Gastroesophageal sphincter (tissue), 4 donors: Measurements from ENCODE around the gene GNG4. TPM values are rescaled to one million over a fixed set of nuclear protein-coding genes. Genes with fewer than 3 reads are reported as not detected.
"Not testable (repeated sequence)": the region's sequence is repeated elsewhere in the genome, so short reads cannot be mapped to it uniquely, and the experiment has no call there.

ENCODE experiments used
- ATAC-seq: fragments of 150-250 bp; one replicate; pipeline ENCODE4 v1.9.1; 2016; ENCODE audit warnings: mild to moderate bottlenecking, moderate library complexity
- H3K27ac ChIP-seq, 4 donors: fragments of 200-600 bp; sonication (generic) in 3 of 4; 1 replicate in 3 of 4; 2 replicates in 1 of 4; pipeline ENCODE4 v1.5.1; 2016 to 2019
- H3K27me3 ChIP-seq: fragments of 200-600 bp; sonication (generic); one replicate; pipeline ENCODE4 v1.5.1; 2019
- H3K36me3 ChIP-seq, 2 donors: fragments of 200-600 bp; sonication (generic); one replicate each; pipeline ENCODE4 v1.5.1; 2019; ENCODE audit warnings: control low read depth in 1 of 2
- H3K4me1 ChIP-seq, 3 donors: fragments of 200-600 bp; sonication (generic); 1 replicate in 2 of 3; 2 replicates in 1 of 3; pipeline ENCODE4 v1.5.1; 2016 to 2019; ENCODE audit warnings: control low read depth in 2 of 3
- H3K4me3 ChIP-seq, 2 donors: fragments of 200-600 bp; sonication (generic); one replicate each; pipeline ENCODE4 v1.5.1; 2019; ENCODE audit warnings: mild to moderate bottlenecking in 1 of 2, moderate library complexity in 1 of 2
- H3K9me3 ChIP-seq, 3 donors: fragments of 200-600 bp; sonication (generic); one replicate each; pipeline ENCODE4 v1.5.1; 2017 to 2019; ENCODE audit warnings: control low read depth in 2 of 3
- EP300 ChIP-seq: sonication (generic); formaldehyde crosslinking; IDR thresholded peaks from one replicate; pipeline ENCODE4 v1.6.1; 2017; ENCODE audit warnings: antibody characterized with exemption, mild to moderate bottlenecking
- POLR2A ChIP-seq, 2 donors: fragments of 450-650 bp; IDR thresholded peaks; one replicate each; pipeline ENCODE4 v1.6.1; 2017; ENCODE audit warnings: antibody characterized with exemption in 2 of 2, mild to moderate bottlenecking in 2 of 2, moderate library complexity in 1 of 2
- POLR2AphosphoS5 ChIP-seq: sonication (generic); formaldehyde crosslinking; IDR thresholded peaks from one replicate; pipeline ENCODE4 v1.6.1; 2017; ENCODE audit warnings: antibody characterized with exemption
- WGBS, 2 donors: methylation state at CpG; one replicate each; pipeline ENCODE4 v1.1.5; 2018; ENCODE audit warnings: low coverage in 1 of 2; 5-methylcytosine and 5-hydroxymethylcytosine counted together
- total RNA-seq, 4 donors: library from RNA; depleted of rRNA; stranded (reverse); fragments of >200 nt; gene quantifications; one replicate each; pipeline ENCODE4 v1.1.0, GENCODE V29; 2016
- TF ChIP-seq, protein P1 (sequence below), 4 experiments: fragments of 200-600 bp in 2 of 4; fragments of 450-650 bp in 2 of 4; sonication (generic) in 1 of 4; IDR thresholded peaks; one replicate each; pipeline ENCODE4 v1.5.1; 2017 to 2019; ENCODE audit warnings: antibody characterized with exemption in 4 of 4, mild to moderate bottlenecking in 2 of 4, moderate library complexity in 2 of 4

GNG4 gene
- total RNA-seq, 4 donors from 2014 or later, result 0.40 to 0.73 (median 0.52) TPM; not detected in 1

DNA sequence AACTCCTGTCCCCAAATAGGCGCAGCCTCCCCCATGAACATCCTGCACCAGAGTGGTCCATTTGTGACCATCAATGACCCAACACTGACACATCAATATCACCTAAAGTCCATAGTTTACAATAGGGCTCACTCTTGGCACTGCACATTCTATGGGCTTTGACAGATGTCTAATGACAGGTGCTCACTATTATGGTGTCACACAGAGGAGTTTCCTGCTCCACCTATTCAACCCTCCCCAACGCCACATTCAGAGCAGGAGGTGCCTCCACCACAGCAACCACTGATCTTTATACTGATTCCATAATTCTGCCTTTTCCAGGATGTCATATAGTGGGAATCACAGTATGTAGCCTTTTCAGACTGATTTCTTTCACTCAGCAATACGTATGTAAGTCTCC lies 24.2 kb downstream of the GNG4 start:
- Histone ChIP-seq H3K9me3 (no peaks in the 10 kb centered on the region), H3K36me3 (no peaks in the 10 kb centered on the region), H3K4me1 (no peaks in the 10 kb centered on the region), H3K4me3 (no peak overlapping the region), H3K27ac (no peak overlapping the region), H3K27me3 (peaks cover 5% of the 10 kb centered on the region)
- ATAC-seq, result no peak
- TF ChIP-seq POLR2AphosphoS5 (no peak), EP300 (no peak), POLR2A (IDR thresholded peaks at IDR 0.05) (no peak)
- TF ChIP-seq, protein P1, sequence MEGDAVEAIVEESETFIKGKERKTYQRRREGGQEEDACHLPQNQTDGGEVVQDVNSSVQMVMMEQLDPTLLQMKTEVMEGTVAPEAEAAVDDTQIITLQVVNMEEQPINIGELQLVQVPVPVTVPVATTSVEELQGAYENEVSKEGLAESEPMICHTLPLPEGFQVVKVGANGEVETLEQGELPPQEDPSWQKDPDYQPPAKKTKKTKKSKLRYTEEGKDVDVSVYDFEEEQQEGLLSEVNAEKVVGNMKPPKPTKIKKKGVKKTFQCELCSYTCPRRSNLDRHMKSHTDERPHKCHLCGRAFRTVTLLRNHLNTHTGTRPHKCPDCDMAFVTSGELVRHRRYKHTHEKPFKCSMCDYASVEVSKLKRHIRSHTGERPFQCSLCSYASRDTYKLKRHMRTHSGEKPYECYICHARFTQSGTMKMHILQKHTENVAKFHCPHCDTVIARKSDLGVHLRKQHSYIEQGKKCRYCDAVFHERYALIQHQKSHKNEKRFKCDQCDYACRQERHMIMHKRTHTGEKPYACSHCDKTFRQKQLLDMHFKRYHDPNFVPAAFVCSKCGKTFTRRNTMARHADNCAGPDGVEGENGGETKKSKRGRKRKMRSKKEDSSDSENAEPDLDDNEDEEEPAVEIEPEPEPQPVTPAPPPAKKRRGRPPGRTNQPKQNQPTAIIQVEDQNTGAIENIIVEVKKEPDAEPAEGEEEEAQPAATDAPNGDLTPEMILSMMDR (IDR thresholded peaks at IDR 0.05), result no peak
- WGBS, 2 donors, result 78 to 91% methylated on average over 2 to 3 of the region's 3 CpGs

DNA sequence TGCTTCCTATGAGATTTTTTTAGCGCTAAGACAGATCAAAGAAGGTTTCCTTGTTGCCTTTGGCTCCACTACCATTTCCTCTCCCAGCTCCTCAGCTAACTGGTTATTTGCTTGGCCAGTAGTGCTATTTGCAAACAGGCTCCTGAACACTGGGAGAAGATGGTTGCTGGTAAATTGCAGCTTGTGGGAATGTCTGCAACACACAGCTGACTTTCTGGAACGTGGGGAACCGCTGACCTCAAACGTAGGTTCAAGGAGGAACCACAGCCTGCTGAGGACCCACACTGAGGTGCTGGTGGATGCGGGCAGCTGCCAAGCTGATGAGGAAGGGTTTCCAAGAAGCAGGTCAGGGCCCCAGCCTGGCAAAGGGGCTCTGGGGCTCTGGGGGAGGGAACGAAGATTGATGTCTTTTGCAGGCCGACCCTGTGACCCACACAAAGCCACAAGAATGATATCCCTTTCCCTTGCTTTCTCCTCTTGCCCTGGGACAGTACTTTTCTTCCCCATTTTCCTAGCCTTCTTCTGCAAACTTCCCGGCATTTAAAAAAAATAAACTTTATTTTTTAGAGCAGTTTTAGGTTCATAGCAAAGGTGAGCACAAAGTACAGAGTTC lies 24.8 kb downstream of the GNG4 start:
- Histone ChIP-seq H3K27ac (no peak overlapping the region), H3K4me3 (no peak overlapping the region), H3K27me3 (peaks cover 5% of the 10 kb centered on the region), H3K9me3 (no peaks in the 10 kb centered on the region), H3K4me1 (no peaks in the 10 kb centered on the region), H3K36me3 (no peaks in the 10 kb centered on the region)
- WGBS, 2 donors, result 16 to 59% methylated on average over 3 to 5 of the region's 8 CpGs
- no peak for TF ChIP-seq POLR2A (IDR thresholded peaks at IDR 0.05)
- no peak for TF ChIP-seq POLR2AphosphoS5
- TF ChIP-seq, protein P1 (IDR thresholded peaks at IDR 0.05), result no peak
- TF ChIP-seq EP300, result no peak
- ATAC-seq, result no peak

DNA sequence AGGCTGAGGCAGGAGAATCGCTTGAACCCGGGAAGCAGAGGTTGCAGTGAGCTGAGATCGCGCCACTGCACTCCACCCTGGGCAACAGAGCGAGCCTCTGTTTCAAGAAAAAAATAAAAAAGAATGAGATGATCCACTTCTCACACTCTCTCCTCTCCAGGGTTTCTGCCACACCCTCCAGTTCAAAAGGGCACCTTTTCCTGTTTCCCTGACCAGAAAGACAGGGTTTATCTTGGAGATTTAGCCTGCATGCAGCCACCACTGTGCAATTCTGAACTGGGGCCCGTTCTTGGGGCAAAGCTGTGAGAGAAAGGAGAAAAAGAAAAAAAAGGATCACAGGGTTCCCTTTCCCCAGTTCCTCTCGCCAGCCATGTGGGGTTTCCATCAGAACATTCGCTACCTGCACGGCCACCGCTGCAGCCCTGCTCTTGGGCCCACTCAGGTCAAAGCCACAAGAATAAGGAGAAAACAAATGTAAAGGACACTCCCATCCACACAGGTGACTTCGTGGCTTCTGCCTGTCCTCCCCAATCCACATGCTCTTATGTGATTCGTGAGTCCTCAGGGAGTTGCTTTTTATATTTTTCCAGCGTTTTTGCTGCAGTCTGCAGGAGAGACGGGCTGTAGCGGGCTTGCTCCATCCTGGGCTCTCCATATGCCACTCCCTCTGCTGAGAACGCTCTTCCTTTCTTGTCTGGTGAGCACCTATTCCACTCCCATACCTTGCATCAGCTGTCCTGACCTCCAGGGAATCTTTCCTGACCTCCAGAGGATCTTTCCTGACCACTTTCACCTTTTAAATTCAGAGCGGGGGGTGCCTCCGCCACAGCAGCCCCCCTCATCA lies 26.4 kb downstream of the GNG4 start:
- ATAC-seq, result no peak
- no peak overlapping the region for H3K4me3 ChIP-seq
- H3K36me3 ChIP-seq, result no peaks in the 10 kb centered on the region
- TF ChIP-seq, protein P1 (IDR thresholded peaks at IDR 0.05), result no peak
- TF ChIP-seq EP300 (no peak), POLR2AphosphoS5 (no peak), POLR2A (IDR thresholded peaks at IDR 0.05) (no peak)
- 70 to 83% methylated on average over 4 to 16 of the region's 18 CpGs for WGBS, 2 donors
- no peaks in the 10 kb centered on the region for H3K9me3 ChIP-seq
- H3K4me1 ChIP-seq, result no peaks in the 10 kb centered on the region
- H3K27ac ChIP-seq, result no peak overlapping the region
- peaks cover 5% of the 10 kb centered on the region for H3K27me3 ChIP-seq

DNA sequence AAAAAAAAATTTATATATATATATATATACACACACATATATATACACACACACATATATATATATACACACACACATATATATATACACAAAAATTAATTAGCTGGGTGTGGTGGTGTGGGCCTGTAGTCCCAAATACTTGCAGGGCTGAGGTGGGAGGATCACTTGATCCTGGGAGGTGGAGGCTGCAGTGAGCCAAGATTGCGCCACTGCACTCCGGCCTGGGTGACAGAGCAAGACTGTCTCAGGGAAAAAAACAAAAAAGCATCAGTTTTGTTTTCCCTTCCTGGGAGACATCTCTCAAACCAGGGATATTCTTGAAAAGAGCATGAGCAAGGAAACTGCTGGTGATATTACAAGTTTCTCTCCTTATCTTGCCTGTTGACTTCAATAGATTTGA lies 30.4 kb downstream of the GNG4 start:
- H3K36me3 ChIP-seq, H3K27me3 ChIP-seq, H3K4me3 ChIP-seq, H3K27ac ChIP-seq, H3K9me3 ChIP-seq, ATAC-seq, H3K4me1 ChIP-seq: not testable (repeated sequence)
- WGBS, 2 donors, result 60 to 70% methylated on average over 1 to 2 of the region's 2 CpGs

DNA sequence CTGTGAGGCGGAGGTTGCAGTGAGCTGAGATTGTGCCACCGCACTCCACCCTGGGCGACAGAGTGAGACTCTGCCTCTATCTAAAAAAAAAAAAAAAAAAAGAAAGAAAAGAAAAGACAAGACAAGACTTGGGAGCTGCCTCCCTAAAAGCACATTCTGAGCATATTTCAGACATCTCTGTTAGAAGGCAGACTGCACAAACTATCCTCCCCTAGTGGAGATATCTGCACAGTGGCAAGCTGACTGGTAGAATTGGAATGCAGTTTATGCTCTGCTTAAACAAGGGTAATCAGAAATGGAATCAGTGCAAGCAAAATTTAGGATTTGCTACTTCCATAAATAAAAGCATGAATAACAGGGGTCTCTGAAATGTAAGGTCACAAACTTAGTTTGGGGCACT lies 31.8 kb downstream of the GNG4 start:
- H3K4me3 ChIP-seq, result no peak overlapping the region
- H3K27me3 ChIP-seq, result peaks cover 5% of the 10 kb centered on the region
- TF ChIP-seq EP300, result no peak
- TF ChIP-seq POLR2AphosphoS5, result no peak
- TF ChIP-seq POLR2A (IDR thresholded peaks at IDR 0.05), result no peak
- TF ChIP-seq, protein P1 (IDR thresholded peaks at IDR 0.05), result no peak
- no peaks in the 10 kb centered on the region for H3K36me3 ChIP-seq
- WGBS, 2 donors, result 90% methylated on average over 2 of the region's 3 CpGs; no CpG with 5 or more reads in 1 of the 2 donors
- no peak overlapping the region for H3K27ac ChIP-seq
- no peak for ATAC-seq
- H3K9me3 ChIP-seq, result no peaks in the 10 kb centered on the region
- no peaks in the 10 kb centered on the region for H3K4me1 ChIP-seq
